ENCODE data around the gene SPTAN1.
"Not testable (repeated sequence)": the region's sequence is repeated elsewhere in the genome, so short reads cannot be mapped to it uniquely, and the experiment has no call there.

Gene SPTAN1

DNA sequence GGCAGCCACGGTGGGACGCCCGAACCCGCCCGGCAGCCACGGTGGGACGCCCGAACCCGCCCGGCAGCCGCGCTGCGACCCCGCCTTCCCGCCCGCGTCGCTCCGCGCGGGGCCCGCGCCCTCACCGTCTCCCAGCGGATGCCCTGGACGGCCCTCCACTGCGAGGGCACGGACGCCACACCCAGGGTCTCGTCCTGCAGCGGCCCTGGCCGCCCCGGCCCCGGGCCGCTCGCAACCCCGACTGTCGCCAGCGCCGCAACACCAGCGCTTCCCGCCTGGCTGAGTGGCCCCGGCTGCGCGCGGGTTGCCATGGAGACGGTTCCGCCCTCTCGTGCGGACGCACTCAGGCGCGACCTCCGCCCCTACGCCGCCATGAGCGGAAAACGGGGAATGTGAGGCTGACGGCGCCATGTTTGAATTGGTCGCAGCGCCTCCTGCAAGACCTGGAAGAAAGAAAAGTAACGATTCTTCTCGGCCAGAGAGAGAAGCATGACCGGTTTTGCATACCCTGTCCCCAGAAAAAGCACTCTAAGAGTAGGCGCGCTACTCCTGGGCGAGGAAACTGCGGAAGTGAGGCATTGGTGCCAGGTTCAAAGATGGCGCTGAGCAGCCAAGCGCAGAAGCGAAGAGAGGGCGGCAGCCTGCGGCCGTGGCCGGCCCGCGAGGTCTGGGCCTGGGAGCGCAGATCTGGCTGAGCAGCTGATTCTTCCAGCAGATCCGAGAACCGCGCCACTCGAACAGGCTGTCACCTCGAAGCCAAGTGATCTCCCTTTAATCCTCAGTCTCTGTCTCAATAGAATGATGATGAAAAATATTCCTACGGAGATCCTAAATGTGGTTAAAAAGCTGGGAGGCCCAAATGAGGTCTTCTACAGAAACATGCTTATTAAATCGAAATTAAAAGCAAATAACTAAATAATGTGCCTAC, 104.3 kb downstream of the SPTAN1 start, which contains the start of gene DYNC2I2:
TSS of gene DYNC2I2 (minus strand) at position 432 of the 928 bp plus-strand sequence. CDS start at position 311, 121 bp downstream.
- DNase-seq, result peak in 55 of 56 donors; percentile 52 to 96 (median 89)

DNA sequence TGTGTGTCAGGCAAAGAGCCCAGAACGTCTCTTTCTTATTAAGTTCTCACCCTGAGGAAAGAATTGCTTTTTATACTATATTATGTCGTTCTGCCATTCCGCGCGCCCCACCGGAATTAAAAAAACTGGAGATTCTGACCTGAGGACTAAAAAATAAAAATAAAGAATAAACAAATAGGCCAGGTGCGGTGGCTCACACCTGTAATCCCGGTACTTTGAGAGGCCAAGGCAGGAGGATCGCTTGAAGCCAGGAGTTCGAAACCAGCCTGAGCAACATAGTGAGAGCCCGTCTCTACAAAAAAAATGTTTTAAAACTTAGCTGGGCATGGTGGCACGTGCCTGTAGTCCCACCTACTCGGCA, 104.9 kb downstream of the SPTAN1 start:
- no peak for DNase-seq

- no peak for DNase-seq
These were observed 105.4 kb downstream of the SPTAN1 start for GRCh38 chr9:128657796-128658195.

GRCh38 chr9:128666481-128666941, 114.1 kb downstream of the SPTAN1 start:
- not testable (repeated sequence) for DNase-seq

- DNase-seq, result no peak
These were observed 117.4 kb downstream of the SPTAN1 start for GRCh38 chr9:128669786-128670185.

DNA sequence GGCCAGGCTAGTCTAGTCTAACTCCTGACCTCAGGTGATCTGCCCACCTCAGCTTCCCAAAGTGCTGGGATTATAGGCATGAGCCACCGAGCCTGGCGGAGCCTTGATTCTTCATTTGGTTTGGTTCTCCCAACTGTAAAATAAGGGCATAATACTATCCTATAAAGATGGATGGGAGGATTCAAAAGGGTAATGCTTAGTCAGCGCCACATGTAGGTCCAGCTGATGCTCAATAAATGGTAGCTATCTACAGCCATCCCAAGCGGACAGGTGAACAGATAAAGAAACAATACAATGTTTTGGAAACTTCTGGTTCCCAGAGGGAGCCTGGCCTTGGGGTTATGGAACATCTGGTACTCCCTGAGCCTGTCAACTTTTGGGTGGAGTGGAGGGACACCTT, 123.0 kb downstream of the SPTAN1 start:
- DNase-seq, result no peak

DNA sequence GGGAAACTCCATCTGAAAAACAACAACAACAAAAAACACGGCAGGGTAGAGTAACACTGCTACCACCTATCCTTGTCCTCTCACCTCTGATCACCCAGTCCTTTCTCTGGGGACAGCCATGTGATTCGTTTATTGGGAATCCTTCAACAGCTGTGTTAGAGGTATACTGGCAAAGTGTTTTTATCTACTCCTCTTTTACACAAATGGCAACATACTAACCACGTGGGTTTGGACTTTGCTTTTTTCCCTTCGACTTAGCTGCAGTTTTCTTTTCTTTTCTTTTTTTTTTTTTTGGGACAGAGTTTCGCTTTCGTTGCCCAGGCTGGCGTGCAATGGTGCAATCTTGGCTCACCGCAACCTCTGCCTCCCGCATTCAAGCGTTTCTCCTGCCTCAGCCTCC, 125.4 kb downstream of the SPTAN1 start:
- DNase-seq, result no peak

Data from nucleus accumbens (tissue), 56 donors.